ENCODE results near the gene AMDHD2.

DNA sequence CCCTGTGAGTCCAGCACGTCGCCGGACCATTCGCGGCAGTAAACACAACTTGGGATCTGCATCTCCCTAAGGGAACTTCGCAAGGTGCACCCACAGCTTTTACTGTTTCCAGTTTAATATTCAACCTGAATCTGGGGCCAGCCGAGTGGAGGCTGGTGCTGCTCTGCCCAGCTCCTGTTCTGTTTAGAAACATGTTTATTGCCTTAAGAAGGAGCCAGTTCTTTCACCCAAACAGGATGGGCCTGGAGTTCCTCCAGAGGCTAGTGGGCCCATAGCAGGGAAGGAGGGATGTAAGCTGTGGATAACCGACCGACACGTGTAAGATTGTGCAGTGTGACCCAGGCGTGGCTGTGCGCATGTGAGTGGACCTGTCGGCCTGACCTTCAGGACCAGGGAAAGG lies 27.9 kb upstream of the AMDHD2 start:
- TF ChIP-seq, protein P1, sequence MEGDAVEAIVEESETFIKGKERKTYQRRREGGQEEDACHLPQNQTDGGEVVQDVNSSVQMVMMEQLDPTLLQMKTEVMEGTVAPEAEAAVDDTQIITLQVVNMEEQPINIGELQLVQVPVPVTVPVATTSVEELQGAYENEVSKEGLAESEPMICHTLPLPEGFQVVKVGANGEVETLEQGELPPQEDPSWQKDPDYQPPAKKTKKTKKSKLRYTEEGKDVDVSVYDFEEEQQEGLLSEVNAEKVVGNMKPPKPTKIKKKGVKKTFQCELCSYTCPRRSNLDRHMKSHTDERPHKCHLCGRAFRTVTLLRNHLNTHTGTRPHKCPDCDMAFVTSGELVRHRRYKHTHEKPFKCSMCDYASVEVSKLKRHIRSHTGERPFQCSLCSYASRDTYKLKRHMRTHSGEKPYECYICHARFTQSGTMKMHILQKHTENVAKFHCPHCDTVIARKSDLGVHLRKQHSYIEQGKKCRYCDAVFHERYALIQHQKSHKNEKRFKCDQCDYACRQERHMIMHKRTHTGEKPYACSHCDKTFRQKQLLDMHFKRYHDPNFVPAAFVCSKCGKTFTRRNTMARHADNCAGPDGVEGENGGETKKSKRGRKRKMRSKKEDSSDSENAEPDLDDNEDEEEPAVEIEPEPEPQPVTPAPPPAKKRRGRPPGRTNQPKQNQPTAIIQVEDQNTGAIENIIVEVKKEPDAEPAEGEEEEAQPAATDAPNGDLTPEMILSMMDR (conservative IDR thresholded peaks at IDR 0.05; ENCODE audit: low read length), result no peak
- no peak for TF ChIP-seq EZH2phosphoT487 (IDR thresholded peaks at IDR 0.05; ENCODE audit: borderline replicate concordance)
